HepG2 (cell line): ENCODE data around the gene MRPL34. TPM values are rescaled to one million over a fixed set of nuclear protein-coding genes. Genes with fewer than 3 reads are reported as not detected.

Experiments used
- ARID3A ChIP-seq: IDR thresholded peaks from 2 replicates; pipeline ENCODE4 v1.6.1; 2012; ENCODE audit warnings: low read depth, low read length, improper control_type of control experiment
- CEBPB ChIP-seq: IDR thresholded peaks from 2 replicates; pipeline ENCODE4 v1.6.1; 2011; ENCODE audit warnings: low read depth, low read length, improper control_type of control experiment, borderline replicate concordance
- ELF4 ChIP-seq: sonication (generic); formaldehyde crosslinking; IDR thresholded peaks from 2 replicates; pipeline ENCODE4 v1.5.0; 2020; ENCODE audit warnings: missing genetic modification reagents, mild to moderate bottlenecking, moderate library complexity, borderline replicate concordance
- GABPB1 ChIP-seq: IDR thresholded peaks from 2 replicates; pipeline ENCODE4 v1.6.1; 2016; ENCODE audit warnings: mild to moderate bottlenecking, missing genetic modification reagents, moderate library complexity, missing compliant biosample characterization
- GATAD1 ChIP-seq: IDR thresholded peaks from 2 replicates; pipeline ENCODE4 v1.6.1; 2016; ENCODE audit warnings: missing genetic modification reagents, missing compliant biosample characterization
- HIC2 ChIP-seq: sonication (generic); formaldehyde crosslinking; IDR thresholded peaks from 2 replicates; pipeline ENCODE4 v1.9.0; 2022; ENCODE audit warnings: low read depth, missing genetic modification reagents
- MAF1 ChIP-seq: sonication (generic); formaldehyde crosslinking; IDR thresholded peaks from 2 replicates; pipeline ENCODE4 v1.5.0; 2020; ENCODE audit warnings: missing genetic modification reagents, borderline replicate concordance
- MZF1 ChIP-seq: sonication (generic); formaldehyde crosslinking; IDR thresholded peaks from 2 replicates; pipeline ENCODE4 v1.8.1; 2023; ENCODE audit warnings: mild to moderate bottlenecking, missing genetic modification reagents, borderline replicate concordance
- SAP130 ChIP-seq: IDR thresholded peaks from 2 replicates; pipeline ENCODE4 v1.6.1; 2016; ENCODE audit warnings: low read depth
- ZNF687 ChIP-seq: sonication (generic); formaldehyde crosslinking; IDR thresholded peaks from 2 replicates; pipeline ENCODE4 v1.5.1; 2020; ENCODE audit warnings: mild to moderate bottlenecking, missing genetic modification reagents, moderate library complexity
- ZNF710 ChIP-seq: sonication (generic); formaldehyde crosslinking; IDR thresholded peaks from 2 replicates; pipeline ENCODE4 v1.5.0; 2020; ENCODE audit warnings: mild to moderate bottlenecking, missing genetic modification reagents, borderline replicate concordance
- ZNF850 ChIP-seq: sonication (generic); formaldehyde crosslinking; conservative IDR thresholded peaks from 2 replicates; pipeline ENCODE4 v1.9.0; 2021; ENCODE audit warnings: mild to moderate bottlenecking, missing genetic modification reagents
- polyA plus RNA-seq, 8 experiments: library from polyadenylated mRNA; depleted of rRNA in 3 of 8; stranded (reverse) in 7 of 8; unstranded in 1 of 8; fragments of >200 nt; fragmentation: Illumina TruSeq in 4 of 8; extraction: Trizol in 4 of 8; gene quantifications; 2 replicates each; pipeline versions ENCODE4 v1.2.1 to v1.2.3, GENCODE V29; 2011 to 2016; ENCODE audit warnings: low read depth in 4 of 8, missing spikeins in 1 of 8, mixed read lengths in 1 of 8; ENCODE audit not compliant: insufficient read depth in 1 of 8
- total RNA-seq, 5 experiments: library from RNA; depleted of rRNA; stranded (reverse); fragments of >200 nt; fragmentation: Illumina TruSeq; extraction: Trizol; gene quantifications; 2 replicates each; pipeline ENCODE4 v1.2.3, GENCODE V29; 2016; ENCODE audit warnings: low read depth in 1 of 5
- TF ChIP-seq, protein P1 (sequence below): sonication (generic); formaldehyde crosslinking; IDR thresholded peaks from 2 replicates; pipeline ENCODE4 v1.4.0; 2020; ENCODE audit warnings: mild to moderate bottlenecking, missing genetic modification reagents

MRPL34 gene
- total and polyA plus RNA-seq, 2 of the 13 experiments (the other 11 are each of a cell fraction or from before 2014, with no cell fraction given), result 74.0 to 77.3 TPM

DNA sequence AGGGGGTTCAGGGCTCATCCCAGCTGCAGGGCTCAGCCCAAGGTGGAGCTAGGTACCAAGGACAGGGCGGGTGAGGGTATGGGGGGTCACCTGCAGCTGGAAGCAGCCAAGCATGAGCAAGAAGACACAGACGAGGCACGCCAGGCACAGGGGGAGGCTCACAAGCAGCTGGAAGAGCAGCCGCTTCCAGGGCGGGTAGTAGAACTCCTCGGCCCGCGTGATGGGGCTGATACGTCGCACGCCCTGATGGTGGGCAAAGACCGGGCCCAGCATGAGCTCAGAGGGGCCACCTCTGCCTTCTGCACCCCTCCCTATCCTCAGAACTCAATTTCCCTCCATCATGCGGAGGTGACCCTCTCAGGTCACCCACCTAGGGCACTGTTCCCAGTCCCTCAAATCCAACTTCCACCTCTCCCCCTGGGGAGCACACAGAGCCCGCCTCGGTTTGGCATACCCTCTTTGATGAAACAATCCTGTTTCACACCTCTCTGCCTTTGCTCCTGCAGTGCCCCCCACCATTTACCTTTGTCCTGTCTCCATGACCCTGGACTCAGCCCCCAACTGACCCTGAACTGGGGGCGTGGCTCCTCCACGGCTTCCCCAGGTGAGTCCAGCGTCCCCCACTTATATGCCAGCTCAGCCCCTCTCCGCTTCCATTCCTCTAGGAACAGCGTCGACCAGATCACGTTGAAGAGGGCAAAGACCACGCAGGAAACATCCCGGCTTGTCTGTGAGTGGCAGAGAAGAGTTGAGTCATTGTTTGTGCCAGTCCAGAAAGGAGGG lies 24.8 kb downstream of the MRPL34 start (continued):
- TF ChIP-seq ZNF850 (CRISPR knock-in tag) (no peak), ZNF710 (no peak), HIC2 (CRISPR knock-in tag) (peak; percentile 90; the same call in 1 of the 2 replicates), MZF1 (no peak), ELF4 (CRISPR knock-in tag) (no peak), CEBPB (no peak), ARID3A (no peak), GATAD1 (CRISPR knock-in tag) (no peak), ZNF687 (CRISPR knock-in tag) (peak; percentile 34; the same call in 1 of the 2 replicates), MAF1 (no peak), GABPB1 (CRISPR knock-in tag) (no peak), SAP130 (CRISPR knock-in tag) (no peak)
- TF ChIP-seq, protein P1, sequence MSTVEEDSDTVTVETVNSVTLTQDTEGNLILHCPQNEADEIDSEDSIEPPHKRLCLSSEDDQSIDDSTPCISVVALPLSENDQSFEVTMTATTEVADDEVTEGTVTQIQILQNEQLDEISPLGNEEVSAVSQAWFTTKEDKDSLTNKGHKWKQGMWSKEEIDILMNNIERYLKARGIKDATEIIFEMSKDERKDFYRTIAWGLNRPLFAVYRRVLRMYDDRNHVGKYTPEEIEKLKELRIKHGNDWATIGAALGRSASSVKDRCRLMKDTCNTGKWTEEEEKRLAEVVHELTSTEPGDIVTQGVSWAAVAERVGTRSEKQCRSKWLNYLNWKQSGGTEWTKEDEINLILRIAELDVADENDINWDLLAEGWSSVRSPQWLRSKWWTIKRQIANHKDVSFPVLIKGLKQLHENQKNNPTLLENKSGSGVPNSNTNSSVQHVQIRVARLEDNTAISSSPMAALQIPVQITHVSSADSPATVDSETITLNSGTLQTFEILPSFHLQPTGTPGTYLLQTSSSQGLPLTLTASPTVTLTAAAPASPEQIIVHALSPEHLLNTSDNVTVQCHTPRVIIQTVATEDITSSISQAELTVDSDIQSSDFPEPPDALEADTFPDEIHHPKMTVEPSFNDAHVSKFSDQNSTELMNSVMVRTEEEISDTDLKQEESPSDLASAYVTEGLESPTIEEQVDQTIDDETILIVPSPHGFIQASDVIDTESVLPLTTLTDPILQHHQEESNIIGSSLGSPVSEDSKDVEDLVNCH, result no peak
